HUES6 (cell line): ENCODE results near the gene MAN1A1.
A peak's percentile ranks its signal among the peaks of the same experiment; 100 is the strongest.

Source experiments
- H3K27ac ChIP-seq: 2 replicates; pipeline ENCODE4 v1.7.0; 2013; ENCODE audit warnings: low read depth, mild to moderate bottlenecking, low read length, inconsistent platforms
- H3K27me3 ChIP-seq: 2 replicates; pipeline ENCODE4 v1.6.1; 2013; ENCODE audit warnings: low read length; ENCODE audit not compliant: control insufficient read depth, insufficient read depth
- H3K36me3 ChIP-seq: 2 replicates; pipeline ENCODE4 v1.6.1; 2013; ENCODE audit warnings: low read length; ENCODE audit not compliant: control insufficient read depth, insufficient read depth
- H3K4me1 ChIP-seq: 2 replicates; pipeline ENCODE4 v1.6.1; 2013; ENCODE audit warnings: low read length; ENCODE audit not compliant: control insufficient read depth, insufficient read depth
- H3K4me3 ChIP-seq: 2 replicates; pipeline ENCODE4 v1.5.1; 2013; ENCODE audit warnings: low read depth, low read length
- H3K9ac ChIP-seq: one replicate; pipeline ENCODE4 v1.6.1; 2013; ENCODE audit warnings: mild to moderate bottlenecking, low read length
- H3K9me3 ChIP-seq: 2 replicates; pipeline ENCODE4 v1.6.1; 2013; ENCODE audit warnings: low read depth, low read length; ENCODE audit not compliant: control insufficient read depth, insufficient read depth

Gene MAN1A1

DNA sequence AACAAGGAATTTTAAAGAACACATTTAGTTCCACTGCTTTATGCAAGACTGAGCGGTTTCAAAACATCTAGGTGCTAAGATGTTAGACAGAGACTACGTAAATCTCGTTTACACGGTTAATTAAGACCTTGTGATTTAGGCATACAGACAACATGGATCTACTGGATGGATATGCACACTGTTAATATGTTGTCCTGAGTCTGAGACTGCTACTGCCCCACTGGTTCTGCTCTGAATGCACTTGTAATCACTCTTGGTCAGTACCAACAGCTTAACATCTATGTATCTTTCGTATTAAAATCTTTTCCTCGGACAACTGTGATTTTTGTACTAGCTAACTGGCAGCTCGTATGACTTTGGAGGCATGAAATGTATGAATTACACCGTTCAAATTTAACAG is 3.1 kb downstream of the MAN1A1 start:
- Histone ChIP-seq H3K4me3 (peak overlapping the region; percentile 98; the same call in 1 of the 2 replicates), H3K27ac (no peak overlapping the region), H3K4me1 (peaks cover 18% of the 10 kb centered on the region), H3K36me3 (no peaks in the 10 kb centered on the region), H3K27me3 (peaks cover 39% of the 10 kb centered on the region), H3K9ac (no peak overlapping the region), H3K9me3 (no peaks in the 10 kb centered on the region)

- H3K27ac ChIP-seq, result no peak overlapping the region
- no peaks in the 10 kb centered on the region for H3K36me3 ChIP-seq
- H3K27me3 ChIP-seq, result peaks cover 28% of the 10 kb centered on the region
- H3K9ac ChIP-seq, result no peak overlapping the region
- H3K4me1 ChIP-seq, result peaks cover 28% of the 10 kb centered on the region
- no peak overlapping the region for H3K4me3 ChIP-seq
- no peaks in the 10 kb centered on the region for H3K9me3 ChIP-seq
These were observed 4.4 kb downstream of the MAN1A1 start for GRCh38 chr6:119345114-119345513.

- H3K4me3 ChIP-seq, result no peak overlapping the region
- H3K9me3 ChIP-seq, result no peaks in the 10 kb centered on the region
- H3K4me1 ChIP-seq, result peaks cover 28% of the 10 kb centered on the region
- H3K27me3 ChIP-seq, result peaks cover 27% of the 10 kb centered on the region
- no peak overlapping the region for H3K27ac ChIP-seq
- H3K36me3 ChIP-seq, result no peaks in the 10 kb centered on the region
- no peak overlapping the region for H3K9ac ChIP-seq
These were observed 5.3 kb downstream of the MAN1A1 start for GRCh38 chr6:119344306-119344705.

DNA sequence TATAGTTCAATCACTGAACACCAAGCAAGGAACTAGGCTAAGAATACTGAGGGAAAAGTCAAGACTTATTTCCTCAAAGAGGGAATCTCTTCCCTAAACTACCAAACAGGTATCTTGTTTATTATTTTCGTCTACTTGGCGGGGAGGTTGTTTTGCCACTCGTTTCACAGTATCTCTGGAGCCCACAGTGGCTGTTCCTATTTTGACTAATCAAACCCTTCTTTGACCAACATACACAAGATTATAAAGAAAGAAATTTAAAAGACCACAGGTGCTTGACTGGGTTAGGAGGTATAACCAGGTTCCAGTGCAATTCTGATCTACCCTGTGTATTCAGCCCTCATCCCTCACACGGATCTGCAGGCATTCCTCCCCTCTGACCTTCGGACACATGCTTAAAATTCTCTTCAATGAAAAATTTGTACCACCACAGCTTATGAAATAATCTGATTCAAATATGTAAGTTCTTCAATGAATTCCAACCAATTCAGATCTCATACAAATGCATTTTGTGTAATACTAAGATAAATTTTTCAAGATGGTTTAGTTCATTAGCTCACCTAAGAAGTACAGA is 5.9 kb downstream of the MAN1A1 start:
- Histone ChIP-seq H3K9ac (no peak overlapping the region), H3K27ac (no peak overlapping the region)

DNA sequence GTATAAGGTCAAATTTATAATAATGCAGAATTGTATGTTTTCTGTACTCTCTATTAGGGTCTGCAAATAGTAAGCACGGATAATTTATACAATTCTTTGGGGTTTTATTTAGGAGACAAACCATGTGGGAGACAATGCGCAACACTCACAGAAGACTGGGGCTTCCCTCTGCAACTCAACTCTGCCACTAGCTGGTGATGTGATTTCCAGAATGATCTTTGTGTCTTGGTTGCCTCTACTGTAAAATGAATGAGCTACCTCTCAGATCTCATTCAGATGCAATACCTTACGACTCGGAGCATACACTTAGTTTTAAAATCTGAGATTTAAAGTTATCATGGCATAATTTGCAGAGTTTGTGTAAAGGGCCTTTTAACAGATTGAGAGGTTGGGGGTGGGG is 6.4 kb downstream of the MAN1A1 start:
- no peaks in the 10 kb centered on the region for H3K36me3 ChIP-seq
- no peak overlapping the region for H3K4me3 ChIP-seq
- H3K9me3 ChIP-seq, result no peaks in the 10 kb centered on the region
- H3K27me3 ChIP-seq, result peaks cover 16% of the 10 kb centered on the region
- no peak overlapping the region for H3K9ac ChIP-seq
- peaks cover 27% of the 10 kb centered on the region for H3K4me1 ChIP-seq
- H3K27ac ChIP-seq, result no peak overlapping the region

More for the DNA sequence above, 5.9 kb downstream of the MAN1A1 start:
- H3K9me3 ChIP-seq, result no peaks in the 10 kb centered on the region
- H3K36me3 ChIP-seq, result no peaks in the 10 kb centered on the region
- no peak overlapping the region for H3K4me3 ChIP-seq
- peaks cover 21% of the 10 kb centered on the region for H3K27me3 ChIP-seq
- peaks cover 28% of the 10 kb centered on the region for H3K4me1 ChIP-seq

DNA sequence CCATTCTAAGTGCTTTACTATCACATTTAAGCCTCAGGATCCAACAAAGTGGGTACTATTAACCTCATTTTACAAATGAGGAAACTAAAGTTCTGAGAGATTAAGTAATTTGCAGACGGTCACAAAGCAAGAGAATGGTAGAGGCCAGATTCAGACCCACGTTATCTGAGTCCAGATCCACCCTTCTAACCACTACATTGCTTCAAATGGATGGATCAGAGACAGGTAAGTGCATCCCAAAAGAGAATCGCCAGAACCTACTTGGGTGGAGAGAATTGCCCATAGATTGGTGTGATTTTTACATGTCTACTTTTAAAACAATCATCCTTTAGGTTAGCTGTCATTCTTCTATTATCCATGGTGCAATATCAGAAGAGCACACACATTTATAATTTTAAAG is 7.1 kb downstream of the MAN1A1 start:
- H3K36me3 ChIP-seq, result no peaks in the 10 kb centered on the region
- peaks cover 9% of the 10 kb centered on the region for H3K27me3 ChIP-seq
- H3K9ac ChIP-seq, result no peak overlapping the region
- peaks cover 22% of the 10 kb centered on the region for H3K4me1 ChIP-seq
- no peak overlapping the region for H3K4me3 ChIP-seq
- no peaks in the 10 kb centered on the region for H3K9me3 ChIP-seq
- H3K27ac ChIP-seq, result no peak overlapping the region

DNA sequence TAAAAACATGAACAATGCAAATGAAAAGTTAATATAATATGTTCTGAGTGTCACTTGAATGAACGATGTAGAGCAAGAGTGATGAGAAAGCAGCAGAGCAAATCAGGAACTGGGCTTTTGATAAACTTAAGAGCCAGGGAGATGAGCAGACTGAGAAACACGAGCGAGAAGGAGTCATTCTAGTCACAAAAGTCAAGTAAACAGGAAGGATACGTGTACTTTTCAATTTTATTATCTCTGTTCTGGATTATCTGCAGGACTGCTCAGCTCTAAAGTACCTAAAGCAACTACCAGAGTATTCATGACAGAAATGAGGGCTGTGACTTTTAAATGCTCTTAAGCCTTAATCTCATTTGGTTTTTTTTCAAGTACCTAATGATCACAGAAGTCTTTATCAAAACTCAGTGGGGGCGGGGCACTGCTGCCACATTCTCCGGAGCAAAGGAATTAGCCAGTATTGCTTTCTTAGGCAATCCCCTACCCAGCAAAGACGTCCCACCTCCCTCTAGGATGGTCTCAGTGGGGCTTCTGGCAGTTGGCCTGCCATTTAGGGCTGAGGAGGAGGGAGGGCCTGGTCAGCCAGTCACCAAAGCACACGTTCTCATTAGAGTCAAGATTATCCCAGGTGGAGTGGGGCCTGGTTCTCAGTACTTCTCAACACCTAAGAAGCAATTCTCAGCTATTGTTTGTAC is 8.6 kb downstream of the MAN1A1 start:
- H3K27me3 ChIP-seq, result no peaks in the 10 kb centered on the region
- H3K4me1 ChIP-seq, result peaks cover 20% of the 10 kb centered on the region
- H3K9ac ChIP-seq, result no peak overlapping the region
- no peak overlapping the region for H3K27ac ChIP-seq
- no peaks in the 10 kb centered on the region for H3K9me3 ChIP-seq
- no peaks in the 10 kb centered on the region for H3K36me3 ChIP-seq
- H3K4me3 ChIP-seq, result no peak overlapping the region

- no peak overlapping the region for H3K27ac ChIP-seq
- H3K36me3 ChIP-seq, result no peaks in the 10 kb centered on the region
- no peak overlapping the region for H3K4me3 ChIP-seq
- H3K9me3 ChIP-seq, result no peaks in the 10 kb centered on the region
- H3K9ac ChIP-seq, result no peak overlapping the region
- peaks cover 20% of the 10 kb centered on the region for H3K4me1 ChIP-seq
- H3K27me3 ChIP-seq, result no peaks in the 10 kb centered on the region
These were observed 9.6 kb downstream of the MAN1A1 start for GRCh38 chr6:119339941-119340456.

GRCh38 chr6:119337762-119338161 is 11.8 kb downstream of the MAN1A1 start:
- H3K36me3 ChIP-seq, result no peaks in the 10 kb centered on the region

GRCh38 chr6:119337252-119337651 is 12.3 kb downstream of the MAN1A1 start:
- no peak overlapping the region for H3K9ac ChIP-seq
- no peak overlapping the region for H3K27ac ChIP-seq
- H3K36me3 ChIP-seq, result no peaks in the 10 kb centered on the region
- no peak overlapping the region for H3K4me3 ChIP-seq
- no peaks in the 10 kb centered on the region for H3K9me3 ChIP-seq
- H3K4me1 ChIP-seq, result peaks cover 20% of the 10 kb centered on the region
- H3K27me3 ChIP-seq, result no peaks in the 10 kb centered on the region

More at GRCh38 chr6:119337762-119338161, 11.8 kb downstream of the MAN1A1 start:
- Histone ChIP-seq H3K9ac (no peak overlapping the region), H3K27me3 (no peaks in the 10 kb centered on the region), H3K4me1 (peaks cover 20% of the 10 kb centered on the region), H3K4me3 (no peak overlapping the region), H3K27ac (no peak overlapping the region), H3K9me3 (no peaks in the 10 kb centered on the region)

GRCh38 chr6:119334535-119335264 is 14.9 kb downstream of the MAN1A1 start:
- H3K4me3 ChIP-seq, result no peak overlapping the region
- H3K9me3 ChIP-seq, result no peaks in the 10 kb centered on the region
- no peaks in the 10 kb centered on the region for H3K27me3 ChIP-seq
- H3K4me1 ChIP-seq, result peaks cover 12% of the 10 kb centered on the region
- no peak overlapping the region for H3K9ac ChIP-seq
- H3K27ac ChIP-seq, result no peak overlapping the region
- no peaks in the 10 kb centered on the region for H3K36me3 ChIP-seq
